AG04450 (cell line): ENCODE results near the gene S100B. TPM values are rescaled to one million over a fixed set of nuclear protein-coding genes. Genes with fewer than 3 reads are reported as not detected.
"Not testable (repeated sequence)": the region's sequence is repeated elsewhere in the genome, so short reads cannot be mapped to it uniquely, and the experiment has no call there.

Experiments
- CTCF ChIA-PET: fragments of 300-600, 350-600 bp; formaldehyde crosslinking; extraction: SDS; loops from one replicate; lab custom pipeline; 2022; ENCODE audit warnings: antibody characterized with exemption, inconsistent platforms; lab: Charles Lee
- POLR2A ChIA-PET: fragments of 350-600 bp; formaldehyde crosslinking; extraction: SDS; loops from one replicate; lab custom pipeline; 2021; ENCODE audit warnings: antibody characterized with exemption, inconsistent platforms; lab: Yijun Ruan, JAX
- DNase-seq: peaks from one replicate; pipeline ENCODE4 v3.0.0-alpha.2; 2011; ENCODE audit warnings: low read depth, low spot score
- H3K27ac ChIP-seq: one replicate; pipeline ENCODE4 v1.5.1; 2012; ENCODE audit warnings: low read depth, low read length, control low read depth
- H3K27me3 ChIP-seq: one replicate; pipeline ENCODE4 v1.6.0; 2012; ENCODE audit warnings: low read length; ENCODE audit not compliant: control insufficient read depth, insufficient read depth
- H3K4me3 ChIP-seq: 2 replicates; pipeline ENCODE4 v1.5.1; 2011; ENCODE audit warnings: mild to moderate bottlenecking, low read depth, low read length, control low read depth
- H3K9me3 ChIP-seq: 2 replicates; pipeline ENCODE4 v1.5.1; 2012; ENCODE audit warnings: low read length; ENCODE audit not compliant: control insufficient read depth, insufficient read depth
- CTCF ChIP-seq: IDR thresholded peaks from 2 replicates; pipeline ENCODE4 v1.5.1; 2011; ENCODE audit warnings: low read depth, low read length, control low read depth, inconsistent platforms
- polyA plus RNA-seq: library from polyadenylated mRNA; depleted of rRNA; stranded (reverse); fragments of >200 nt; gene quantifications from 2 replicates; pipeline ENCODE4 v1.2.3, GENCODE V29; 2011

The S100B gene
- polyA plus RNA-seq, 1 experiment = not detected

GRCh38 chr21:46635324-46636180 is 30.7 kb upstream of the S100B start, which contains the start of gene PRMT2:
TSS of gene PRMT2 (plus strand) at chr21:46635674. CDS start at chr21:46636952, 1,278 bp downstream.
- H3K4me3 ChIP-seq = peak within 1 kb of the TSS; percentile 100
- no peaks in the 10 kb centered on the region for H3K27me3 ChIP-seq
- H3K9me3 ChIP-seq = peaks cover 2% of the 10 kb centered on the region; the same call in 1 of the 2 replicates
- peak within 1 kb of the TSS; percentile 94 for H3K27ac ChIP-seq
- POLR2A ChIA-PET = interaction anchor here (0.6 to 1.6 kb wide), 13 partner anchors 15 to 1024 kb away, joined by 3 to 7 read pairs (median 4); no protein-coding TSS in a partner anchor
- no peak for TF ChIP-seq CTCF
- DNase-seq = peak; percentile 95
- CTCF ChIA-PET = interaction anchor here (0.6 to 1.5 kb wide), 15 partner anchors 8 to 1314 kb away, joined by 3 to 11 read pairs (median 4); no protein-coding TSS in a partner anchor

- peak overlapping the region; percentile 60 for H3K4me3 ChIP-seq
- H3K27me3 ChIP-seq = no peaks in the 10 kb centered on the region
- ChIA-PET CTCF (interaction anchor here (0.6 to 1.5 kb wide), 16 partner anchors 9 to 1313 kb away, joined by 3 to 11 read pairs (median 4); no protein-coding TSS in a partner anchor), POLR2A (interaction anchor here (0.6 to 1.6 kb wide), 10 partner anchors 15 to 1023 kb away, joined by 3 to 7 read pairs (median 4); no protein-coding TSS in a partner anchor)
- peak overlapping the region; percentile 94 for H3K27ac ChIP-seq
- peaks cover 2% of the 10 kb centered on the region; the same call in 1 of the 2 replicates for H3K9me3 ChIP-seq
- TF ChIP-seq CTCF = peak; percentile 22; the same call in 1 of the 2 replicates
- DNase-seq = peak; percentile 70
Observed at GRCh38 chr21:46634966-46635323, 30.1 kb upstream of the S100B start.

DNA sequence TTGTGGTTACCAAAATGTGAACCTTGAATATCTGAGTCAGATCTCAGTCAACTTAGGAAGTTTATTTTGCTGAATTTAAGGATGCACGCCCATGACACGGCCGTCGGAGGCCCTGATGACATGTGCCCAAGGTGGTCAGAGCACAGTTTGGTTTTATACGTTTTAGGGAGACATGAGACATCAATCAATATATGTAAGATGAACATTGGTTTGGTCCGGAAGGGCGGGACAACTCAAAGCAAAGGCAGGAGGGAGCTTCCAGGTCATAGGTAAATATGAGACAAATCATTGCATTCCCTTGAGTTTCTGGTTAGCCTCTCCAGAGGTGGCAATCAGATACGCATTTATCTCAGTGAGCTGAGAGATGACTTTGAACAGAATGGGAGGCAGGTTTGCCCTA is 29.5 kb upstream of the S100B start:
- Histone ChIP-seq H3K27ac (peak overlapping the region; percentile 94), H3K27me3 (no peaks in the 10 kb centered on the region), H3K4me3 (peak overlapping the region; percentile 60), H3K9me3 (peaks cover 2% of the 10 kb centered on the region; the same call in 1 of the 2 replicates)
- DNase-seq = no peak
- TF ChIP-seq CTCF = no peak
- ChIA-PET POLR2A (no interaction called here), CTCF (interaction anchor here (0.6 to 1.5 kb wide), 5 partner anchors 14 to 481 kb away, joined by 3 to 4 read pairs (median 3); no protein-coding TSS in a partner anchor)

- H3K27ac ChIP-seq = no peak overlapping the region
- H3K4me3 ChIP-seq = no peak overlapping the region
- TF ChIP-seq CTCF = no peak
- CTCF ChIA-PET = interaction anchor here (1.2 kb wide), 1 partner anchor 10 kb away, joined by 3 read pairs; no protein-coding TSS in a partner anchor
- DNase-seq = no peak
- H3K27me3 ChIP-seq = no peaks in the 10 kb centered on the region
- POLR2A ChIA-PET = no interaction called here
- peaks cover 2% of the 10 kb centered on the region; the same call in 1 of the 2 replicates for H3K9me3 ChIP-seq
Observed at GRCh38 chr21:46633566-46633965, 28.7 kb upstream of the S100B start.

DNA sequence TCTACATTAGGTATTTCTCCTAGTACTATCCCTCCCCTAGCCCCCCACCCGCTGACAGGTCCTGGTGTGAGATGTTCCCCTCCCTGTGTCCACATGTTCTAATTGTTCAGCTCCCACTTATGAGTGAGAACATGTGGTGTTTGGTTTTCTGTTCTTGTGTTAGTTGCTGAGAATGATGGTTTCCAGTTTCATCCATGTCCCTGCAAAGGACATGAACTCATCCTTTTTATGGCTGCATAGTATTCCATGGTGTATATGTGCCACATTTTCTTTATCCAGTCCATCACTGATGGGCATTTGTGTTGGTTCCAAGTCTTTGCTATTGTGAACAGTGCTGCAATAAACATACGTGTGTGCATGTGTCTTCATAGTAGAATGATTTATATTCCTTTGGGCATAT is 26.0 kb upstream of the S100B start:
- DNase-seq, H3K27ac ChIP-seq, POLR2A ChIA-PET, H3K27me3 ChIP-seq, H3K9me3 ChIP-seq, H3K4me3 ChIP-seq, CTCF ChIA-PET: not testable (repeated sequence)
